CD4-positive, alpha-beta T cell treated with Interferon alpha-2 for 1 hour (primary cell): ENCODE data around the gene BBIP1.

Experiments
- DNase-seq, 2 donors: peaks; one replicate each; pipeline ENCODE4 v3.0.0-alpha.2; 2020 to 2022

BBIP1 gene

GRCh38 chr10:110918643-110919348 is at the start of gene BBIP1:
Gene BBIP1 (minus strand): TSS chr10:110919180. CDS start chr10:110918157, 1,023 bp downstream.
- no peak for DNase-seq

- no peak for DNase-seq
Observed at GRCh38 chr10:110967645-110968044, 48.7 kb upstream of the BBIP1 start.

- no peak for DNase-seq
Observed at GRCh38 chr10:110967009-110967630, 48.1 kb upstream of the BBIP1 start.

- no peak for DNase-seq
Observed at GRCh38 chr10:110966146-110966545, 47.2 kb upstream of the BBIP1 start.

GRCh38 chr10:110965216-110965615 is 46.2 kb upstream of the BBIP1 start:
- no peak for DNase-seq

- DNase-seq: no peak
Observed at GRCh38 chr10:110964681-110965080, 45.7 kb upstream of the BBIP1 start.

- no peak for DNase-seq
Observed at GRCh38 chr10:110963162-110963561, 44.2 kb upstream of the BBIP1 start.

- no peak for DNase-seq
Observed at GRCh38 chr10:110962443-110962842, 43.5 kb upstream of the BBIP1 start.

GRCh38 chr10:110960333-110960712 is 41.3 kb upstream of the BBIP1 start:
- no peak for DNase-seq

- DNase-seq: no peak
Observed at GRCh38 chr10:110959379-110960332, 40.7 kb upstream of the BBIP1 start.

- no peak for DNase-seq
Observed at GRCh38 chr10:110957606-110958005, 38.6 kb upstream of the BBIP1 start.

GRCh38 chr10:110951381-110951780 is 32.4 kb upstream of the BBIP1 start:
- no peak for DNase-seq

GRCh38 chr10:110947061-110947595 is 28.1 kb upstream of the BBIP1 start:
- no peak for DNase-seq

GRCh38 chr10:110946496-110946895 is 27.5 kb upstream of the BBIP1 start:
- DNase-seq: no peak

- DNase-seq: no peak
Observed at GRCh38 chr10:110944792-110945396, 25.9 kb upstream of the BBIP1 start.

- no peak for DNase-seq
Observed at GRCh38 chr10:110939419-110939818, 20.4 kb upstream of the BBIP1 start.

GRCh38 chr10:110936757-110937156 is 17.8 kb upstream of the BBIP1 start:
- no peak for DNase-seq

- DNase-seq: no peak
Observed at GRCh38 chr10:110932505-110933180, 13.7 kb upstream of the BBIP1 start.

GRCh38 chr10:110931769-110932381 is 12.9 kb upstream of the BBIP1 start:
- DNase-seq: no peak

- DNase-seq: no peak
Observed at GRCh38 chr10:110927461-110927860, 8.5 kb upstream of the BBIP1 start.

- no peak for DNase-seq
Observed at GRCh38 chr10:110923856-110924493, 5.0 kb upstream of the BBIP1 start.
